MM.1S (cell line): ENCODE measurements around the gene OR52B6.

Experiments used
- CTCF ChIP-seq: fragments of 300-600 bp; sonication (generic); IDR thresholded peaks from 2 replicates; pipeline ENCODE4 v1.5.1; 2016; ENCODE audit warnings: antibody characterized with exemption, low read length, mixed read lengths
- EZH2 ChIP-seq: fragments of 300-600 bp; sonication (generic); optimal IDR thresholded peaks from 2 replicates; pipeline ENCODE3; 2017; ENCODE audit warnings: low read depth, mild to moderate bottlenecking, antibody characterized with exemption, low read length, mixed read lengths

GRCh38 chr11:5591613-5592012 lies 10.9 kb downstream of the OR52B6 start:
- no peak for TF ChIP-seq CTCF
- TF ChIP-seq EZH2, result no peak
